Neural progenitor cell (in vitro differentiated cells): ENCODE data around the gene MRPL23.

Source experiments
- EZH2 ChIP-seq: fragments of 200-600 bp; sonication (generic); IDR thresholded peaks from 2 replicates; pipeline ENCODE4 v1.6.1; 2017; ENCODE audit warnings: antibody characterized with exemption, mild to moderate bottlenecking, moderate library complexity
- EZH2phosphoT487 ChIP-seq: fragments of 200-600 bp; sonication (generic); IDR thresholded peaks from 2 replicates; pipeline ENCODE4 v1.6.1; 2017; ENCODE audit warnings: antibody characterized with exemption
- TF ChIP-seq, protein P1 (sequence below): fragments of 200-600 bp; sonication (generic); IDR thresholded peaks from 2 replicates; pipeline ENCODE4 v1.5.1; 2017; ENCODE audit warnings: antibody characterized with exemption, mild to moderate bottlenecking

DNA sequence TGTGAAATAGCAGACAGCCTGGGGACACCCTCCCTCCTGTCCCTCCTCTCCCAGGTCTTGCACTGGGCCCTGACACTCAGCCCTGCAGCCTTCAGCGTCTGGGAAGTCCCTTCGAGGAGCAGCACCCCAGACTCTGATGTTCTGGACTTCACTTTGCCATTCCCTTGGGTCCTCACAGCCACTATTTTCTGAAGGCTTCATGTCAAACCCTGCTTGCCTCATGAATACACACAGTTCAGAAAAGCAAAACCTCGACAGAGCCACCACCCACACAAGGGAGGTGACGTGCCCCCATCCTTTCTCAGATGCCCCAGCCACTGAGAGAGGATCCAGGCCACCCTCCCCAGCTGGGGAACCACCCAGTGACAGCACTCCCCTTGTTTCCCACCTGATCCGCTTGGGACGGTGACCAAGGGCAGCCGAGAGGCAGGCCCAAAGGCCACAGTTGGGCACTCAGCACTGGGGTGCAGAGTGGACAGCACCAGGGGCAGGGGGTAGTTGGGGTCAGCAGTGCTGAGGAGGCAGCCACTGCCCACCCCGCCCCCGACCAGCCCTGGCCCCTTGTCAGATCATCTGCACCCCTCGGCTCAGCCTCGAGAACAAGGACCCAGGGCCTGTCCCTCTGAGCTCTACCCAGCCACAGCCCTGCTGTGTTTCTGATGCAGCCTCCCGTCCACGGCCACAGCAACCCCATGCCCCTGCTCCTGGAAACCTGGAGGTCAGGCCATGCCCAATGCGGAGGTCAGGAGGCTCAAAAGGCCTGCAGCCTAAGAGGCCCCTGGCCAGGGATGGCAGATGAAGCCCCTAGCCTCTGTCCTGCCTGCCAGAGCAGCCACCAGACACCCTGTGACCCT, 30.8 kb upstream of the MRPL23 start:
- TF ChIP-seq EZH2 (no peak), EZH2phosphoT487 (no peak)
- TF ChIP-seq, protein P1, sequence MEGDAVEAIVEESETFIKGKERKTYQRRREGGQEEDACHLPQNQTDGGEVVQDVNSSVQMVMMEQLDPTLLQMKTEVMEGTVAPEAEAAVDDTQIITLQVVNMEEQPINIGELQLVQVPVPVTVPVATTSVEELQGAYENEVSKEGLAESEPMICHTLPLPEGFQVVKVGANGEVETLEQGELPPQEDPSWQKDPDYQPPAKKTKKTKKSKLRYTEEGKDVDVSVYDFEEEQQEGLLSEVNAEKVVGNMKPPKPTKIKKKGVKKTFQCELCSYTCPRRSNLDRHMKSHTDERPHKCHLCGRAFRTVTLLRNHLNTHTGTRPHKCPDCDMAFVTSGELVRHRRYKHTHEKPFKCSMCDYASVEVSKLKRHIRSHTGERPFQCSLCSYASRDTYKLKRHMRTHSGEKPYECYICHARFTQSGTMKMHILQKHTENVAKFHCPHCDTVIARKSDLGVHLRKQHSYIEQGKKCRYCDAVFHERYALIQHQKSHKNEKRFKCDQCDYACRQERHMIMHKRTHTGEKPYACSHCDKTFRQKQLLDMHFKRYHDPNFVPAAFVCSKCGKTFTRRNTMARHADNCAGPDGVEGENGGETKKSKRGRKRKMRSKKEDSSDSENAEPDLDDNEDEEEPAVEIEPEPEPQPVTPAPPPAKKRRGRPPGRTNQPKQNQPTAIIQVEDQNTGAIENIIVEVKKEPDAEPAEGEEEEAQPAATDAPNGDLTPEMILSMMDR, result no peak
